ENCODE measurements around the gene FCRL5. TPM values are rescaled to one million over a fixed set of nuclear protein-coding genes. Genes with fewer than 3 reads are reported as not detected.

Gene FCRL5
- total RNA-seq, 1 experiment from 2014 or later = not detected

- H3K27ac ChIP-seq = no peak overlapping the region
- H3K36me3 ChIP-seq (ENCODE audit: low read depth) = no peaks in the 10 kb centered on the region
- H3K79me2 ChIP-seq (ENCODE audit: low read depth) = no peaks in the 10 kb centered on the region
- H3K9me2 ChIP-seq (ENCODE audit: insufficient read depth) = no peaks in the 10 kb centered on the region
- TF ChIP-seq, protein P1, sequence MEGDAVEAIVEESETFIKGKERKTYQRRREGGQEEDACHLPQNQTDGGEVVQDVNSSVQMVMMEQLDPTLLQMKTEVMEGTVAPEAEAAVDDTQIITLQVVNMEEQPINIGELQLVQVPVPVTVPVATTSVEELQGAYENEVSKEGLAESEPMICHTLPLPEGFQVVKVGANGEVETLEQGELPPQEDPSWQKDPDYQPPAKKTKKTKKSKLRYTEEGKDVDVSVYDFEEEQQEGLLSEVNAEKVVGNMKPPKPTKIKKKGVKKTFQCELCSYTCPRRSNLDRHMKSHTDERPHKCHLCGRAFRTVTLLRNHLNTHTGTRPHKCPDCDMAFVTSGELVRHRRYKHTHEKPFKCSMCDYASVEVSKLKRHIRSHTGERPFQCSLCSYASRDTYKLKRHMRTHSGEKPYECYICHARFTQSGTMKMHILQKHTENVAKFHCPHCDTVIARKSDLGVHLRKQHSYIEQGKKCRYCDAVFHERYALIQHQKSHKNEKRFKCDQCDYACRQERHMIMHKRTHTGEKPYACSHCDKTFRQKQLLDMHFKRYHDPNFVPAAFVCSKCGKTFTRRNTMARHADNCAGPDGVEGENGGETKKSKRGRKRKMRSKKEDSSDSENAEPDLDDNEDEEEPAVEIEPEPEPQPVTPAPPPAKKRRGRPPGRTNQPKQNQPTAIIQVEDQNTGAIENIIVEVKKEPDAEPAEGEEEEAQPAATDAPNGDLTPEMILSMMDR (conservative IDR thresholded peaks at IDR 0.05) = no peak
- no peak for TF ChIP-seq EZH2 (IDR thresholded peaks at IDR 0.05; ENCODE audit: low read depth)
- no peak overlapping the region for H3K4me2 ChIP-seq
- no peaks in the 10 kb centered on the region for H3F3A ChIP-seq (ENCODE audit: insufficient read depth, low read depth)
- no peak for DNase-seq
- ChIA-PET POLR2A (ENCODE audit: unreplicated experiment) (no interaction called here), CTCF (no interaction called here)
- no peaks in the 10 kb centered on the region for H3K4me1 ChIP-seq (replicated peaks; ENCODE audit: insufficient read depth)
- BruUV-seq (replicated peaks) = no TSS peak
- H4K20me1 ChIP-seq (ENCODE audit: insufficient read depth) = no peaks in the 10 kb centered on the region
- no peaks in the 10 kb centered on the region for H3K9me3 ChIP-seq (ENCODE audit: insufficient read depth, low read depth)
- intact Hi-C loops (cut with micrococcal nuclease; ENCODE audit: unreplicated experiment) = no loop called here
- no peak overlapping the region for H2AFZ ChIP-seq
- no peak overlapping the region for H3K4me3 ChIP-seq
- H3K27me3 ChIP-seq (ENCODE audit: insufficient read depth, low read depth) = peaks cover 5% of the 10 kb centered on the region; the same call in 1 of the 2 replicates
Measured at GRCh38 chr1:157499521-157499920, 52.8 kb downstream of the FCRL5 start.

DNA sequence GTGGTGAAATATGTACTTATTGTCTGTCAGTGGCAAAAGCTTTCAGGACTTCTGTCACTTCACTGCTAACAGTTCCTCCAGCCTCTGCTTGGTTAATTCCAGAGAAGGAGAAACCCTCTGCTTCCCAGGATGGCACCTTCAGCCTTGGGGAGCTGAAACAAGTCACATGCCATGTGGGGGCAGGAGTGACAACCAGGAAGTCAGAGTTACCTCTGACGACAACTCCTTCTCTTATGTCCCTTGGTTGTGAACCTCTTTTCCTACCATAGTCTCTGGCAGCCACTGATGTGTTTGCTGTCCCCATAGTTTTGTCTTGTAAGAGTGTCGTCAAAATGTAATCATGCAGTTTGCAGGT is 53.6 kb downstream of the FCRL5 start:
- ChIA-PET CTCF (no interaction called here), POLR2A (ENCODE audit: unreplicated experiment) (no interaction called here)
- Histone ChIP-seq H2AFZ (no peak overlapping the region), H3F3A (ENCODE audit: insufficient read depth, low read depth) (no peaks in the 10 kb centered on the region), H3K27ac (no peak overlapping the region), H3K4me1 (replicated peaks; ENCODE audit: insufficient read depth) (no peaks in the 10 kb centered on the region), H3K4me2 (no peak overlapping the region), H3K36me3 (ENCODE audit: low read depth) (no peaks in the 10 kb centered on the region), H4K20me1 (ENCODE audit: insufficient read depth) (no peaks in the 10 kb centered on the region), H3K4me3 (no peak overlapping the region), H3K9me2 (ENCODE audit: insufficient read depth) (no peaks in the 10 kb centered on the region), H3K9me3 (ENCODE audit: insufficient read depth, low read depth) (no peaks in the 10 kb centered on the region), H3K27me3 (ENCODE audit: insufficient read depth, low read depth) (peaks cover 11% of the 10 kb centered on the region; the same call in 1 of the 2 replicates), H3K79me2 (ENCODE audit: low read depth) (no peaks in the 10 kb centered on the region)
- intact Hi-C loops (cut with micrococcal nuclease; ENCODE audit: unreplicated experiment) = no loop called here
- DNase-seq = no peak
- no peak for TF ChIP-seq EZH2 (IDR thresholded peaks at IDR 0.05; ENCODE audit: low read depth)
- TF ChIP-seq, protein P1 (conservative IDR thresholded peaks at IDR 0.05) = no peak
- BruUV-seq (replicated peaks) = no TSS peak

GRCh38 chr1:157497987-157498735 is 54.2 kb downstream of the FCRL5 start:
- intact Hi-C loops (cut with micrococcal nuclease; ENCODE audit: unreplicated experiment) = no loop called here
- TF ChIP-seq EZH2 (IDR thresholded peaks at IDR 0.05; ENCODE audit: low read depth) = no peak
- TF ChIP-seq, protein P1 (conservative IDR thresholded peaks at IDR 0.05) = no peak
- Histone ChIP-seq H3K9me3 (ENCODE audit: insufficient read depth, low read depth) (no peaks in the 10 kb centered on the region), H3K79me2 (ENCODE audit: low read depth) (no peaks in the 10 kb centered on the region), H3K4me2 (no peak overlapping the region), H3K9me2 (ENCODE audit: insufficient read depth) (no peaks in the 10 kb centered on the region), H2AFZ (no peak overlapping the region), H3F3A (ENCODE audit: insufficient read depth, low read depth) (no peaks in the 10 kb centered on the region), H3K4me3 (no peak overlapping the region), H3K27me3 (ENCODE audit: insufficient read depth, low read depth) (peaks cover 11% of the 10 kb centered on the region; the same call in 1 of the 2 replicates), H3K27ac (no peak overlapping the region), H4K20me1 (ENCODE audit: insufficient read depth) (no peaks in the 10 kb centered on the region), H3K36me3 (ENCODE audit: low read depth) (no peaks in the 10 kb centered on the region), H3K4me1 (replicated peaks; ENCODE audit: insufficient read depth) (no peaks in the 10 kb centered on the region)
- CTCF ChIA-PET = no interaction called here
- no TSS peak for BruUV-seq (replicated peaks)
- no peak for DNase-seq
- POLR2A ChIA-PET (ENCODE audit: unreplicated experiment) = no interaction called here
